PC-3 (cell line): ENCODE results near the gene TRIM33.

Experiments
- CTCF ChIP-seq: fragments of 300-600 bp; sonication (generic); conservative IDR thresholded peaks from 2 replicates; pipeline ENCODE4 v1.5.1; 2017; ENCODE audit warnings: antibody characterized with exemption, low read depth, mild to moderate bottlenecking, low read length
- EZH2 ChIP-seq: fragments of 300-600 bp; sonication (generic); IDR thresholded peaks from one replicate; pipeline ENCODE4 v1.6.1; 2017; ENCODE audit warnings: antibody characterized with exemption, mild to moderate bottlenecking, low read length; ENCODE audit not compliant: unreplicated experiment

- no peak for TF ChIP-seq CTCF
- no peak for TF ChIP-seq EZH2
Observed at GRCh38 chr1:114554577-114554976, 43.6 kb upstream of the TRIM33 start.
